ENCODE data around the gene GSG1. TPM values are rescaled to one million over a fixed set of nuclear protein-coding genes. Genes with fewer than 3 reads are reported as not detected.
A peak's percentile ranks its signal among the peaks of the same experiment; 100 is the strongest.

Gene GSG1
- total RNA-seq (not detected), total RNA-seq (0 to 0.26 (median 0) reads per million in 172 experiments)
- polyA plus RNA-seq (2013, experiment 1 of 2), result 0.05 TPM
- polyA plus RNA-seq (2013, experiment 2 of 2), result 0.31 TPM

DNA sequence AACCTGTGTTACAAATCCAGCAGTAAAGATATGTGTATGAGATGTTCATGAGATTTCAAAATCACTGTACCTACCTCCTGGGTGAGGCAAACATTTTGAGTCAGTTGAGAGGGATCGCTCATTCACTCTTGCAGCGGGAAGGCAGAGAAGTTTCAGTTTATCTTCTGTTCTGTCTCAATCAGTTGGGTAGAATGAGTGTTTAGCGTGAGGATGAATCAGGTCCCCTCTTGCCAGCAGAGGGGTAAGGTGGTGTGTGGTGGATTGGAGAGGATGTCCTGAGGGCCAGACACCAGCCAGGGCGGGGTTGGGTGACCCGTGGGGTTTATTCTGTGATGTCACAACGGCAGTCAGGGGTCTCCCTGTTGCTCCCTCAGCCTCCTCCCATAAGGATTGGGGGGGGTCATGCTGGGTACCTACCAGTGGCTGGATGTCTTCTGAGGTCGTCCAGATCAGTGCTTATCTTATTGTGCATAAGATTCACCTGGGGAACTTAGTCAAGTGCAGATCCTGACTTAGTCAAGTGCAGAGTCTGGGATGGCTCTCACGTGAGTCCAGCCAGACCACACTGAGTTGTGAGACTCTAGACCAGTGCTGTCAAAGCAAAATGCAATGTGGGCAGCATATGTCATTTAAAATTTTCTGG lies at the start of gene GSG1:
Gene GSG1, minus strand, starts transcription at position 277 of the 643 bp plus-strand sequence. Its CDS starts 155 bp downstream, at position 122.
- intact Hi-C loops (cut with DNase I, micrococcal nuclease), result loop anchor here in 1 of 2 experiments (2.0 to 10.0 kb wide), 3 partner anchors 59 to 749 kb away; partner anchors contain the start of genes BORCS5, CDKN1B and MANSC1

DNA sequence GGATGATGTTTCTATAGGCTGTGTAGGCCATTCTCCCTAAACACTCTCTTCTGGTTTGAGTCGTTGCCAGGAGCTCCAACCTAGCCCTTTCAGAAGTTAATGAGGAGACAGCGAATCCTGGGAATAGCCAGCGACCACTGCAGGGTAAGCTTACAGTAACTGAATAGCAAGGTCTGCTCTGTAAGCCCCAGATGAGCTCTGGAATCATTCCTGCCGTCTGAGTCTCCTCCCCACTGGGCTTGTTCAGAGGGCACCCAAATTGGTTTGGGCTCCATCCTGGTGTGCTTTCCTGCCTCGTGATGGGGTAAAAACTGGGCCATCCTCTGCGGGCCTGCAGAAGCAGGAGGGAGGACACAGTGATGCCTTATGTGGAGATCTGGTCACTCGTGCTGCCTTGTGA lies 49.7 kb upstream of the GSG1 start:
- H3K27ac Mint-ChIP-seq, result no peak overlapping the region
- no peak overlapping the region for H3K4me3 ChIP-seq (ENCODE audit: low read length)
- DNase-seq (no peak), ATAC-seq (ENCODE audit: poor library complexity) (no peak)
- TF ChIP-seq, protein P1, sequence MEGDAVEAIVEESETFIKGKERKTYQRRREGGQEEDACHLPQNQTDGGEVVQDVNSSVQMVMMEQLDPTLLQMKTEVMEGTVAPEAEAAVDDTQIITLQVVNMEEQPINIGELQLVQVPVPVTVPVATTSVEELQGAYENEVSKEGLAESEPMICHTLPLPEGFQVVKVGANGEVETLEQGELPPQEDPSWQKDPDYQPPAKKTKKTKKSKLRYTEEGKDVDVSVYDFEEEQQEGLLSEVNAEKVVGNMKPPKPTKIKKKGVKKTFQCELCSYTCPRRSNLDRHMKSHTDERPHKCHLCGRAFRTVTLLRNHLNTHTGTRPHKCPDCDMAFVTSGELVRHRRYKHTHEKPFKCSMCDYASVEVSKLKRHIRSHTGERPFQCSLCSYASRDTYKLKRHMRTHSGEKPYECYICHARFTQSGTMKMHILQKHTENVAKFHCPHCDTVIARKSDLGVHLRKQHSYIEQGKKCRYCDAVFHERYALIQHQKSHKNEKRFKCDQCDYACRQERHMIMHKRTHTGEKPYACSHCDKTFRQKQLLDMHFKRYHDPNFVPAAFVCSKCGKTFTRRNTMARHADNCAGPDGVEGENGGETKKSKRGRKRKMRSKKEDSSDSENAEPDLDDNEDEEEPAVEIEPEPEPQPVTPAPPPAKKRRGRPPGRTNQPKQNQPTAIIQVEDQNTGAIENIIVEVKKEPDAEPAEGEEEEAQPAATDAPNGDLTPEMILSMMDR (IDR thresholded peaks at IDR 0.05), result no peak
- H3K4me3 Mint-ChIP-seq, result no peak overlapping the region
- H3K9me3 Mint-ChIP-seq, result no peaks in the 10 kb centered on the region
- H3K27ac ChIP-seq (ENCODE audit: low read depth in 1 of 2, low read length in 2 of 2), result no peak overlapping the region
- intact Hi-C loops (cut with DNase I, micrococcal nuclease), result no loop called here
- no peaks in the 10 kb centered on the region for H3K27me3 Mint-ChIP-seq
- H3K4me1 Mint-ChIP-seq (ENCODE audit: low read depth), result no peaks in the 10 kb centered on the region
- no peaks in the 10 kb centered on the region for H3K4me1 ChIP-seq (ENCODE audit: insufficient read depth, low read length)
- H3K27me3 ChIP-seq (ENCODE audit: control insufficient read depth in 1 of 2, insufficient read depth in 2 of 2, low read length in 2 of 2), result peaks cover 0 to 2% of the 10 kb centered on the region in 2 experiments
- H3K9me3 ChIP-seq (ENCODE audit: control insufficient read depth in 1 of 2, insufficient read depth in 1 of 2, low read length in 2 of 2), result no peaks in the 10 kb centered on the region
- ChIA-PET CTCF (no interaction called here), POLR2A (no interaction called here)
- no peaks in the 10 kb centered on the region for H3K36me3 ChIP-seq (ENCODE audit: insufficient read depth, low read length)
- no peaks in the 10 kb centered on the region for H3K36me3 Mint-ChIP-seq (ENCODE audit: low read depth)

More for the DNA sequence above, at the start of gene GSG1:
- Mint-ChIP-seq H3K4me3 (peak within 1 kb of the TSS; percentile 87), H3K27me3 (no peaks in the 10 kb centered on the region), H3K4me1 (ENCODE audit: low read depth) (peaks cover 42% of the 10 kb centered on the region), H3K9me3 (no peaks in the 10 kb centered on the region), H3K27ac (peak within 1 kb of the TSS; percentile 94), H3K36me3 (ENCODE audit: low read depth) (no peaks in the 10 kb centered on the region)
- H3K4me3 ChIP-seq (ENCODE audit: low read length), result no peak within 1 kb of the TSS
- TF ChIP-seq, protein P1 (IDR thresholded peaks at IDR 0.05), result no peak
- H3K36me3 ChIP-seq (ENCODE audit: insufficient read depth, low read length), result no peaks in the 10 kb centered on the region
- peaks cover 28% of the 10 kb centered on the region for H3K4me1 ChIP-seq (ENCODE audit: insufficient read depth, low read length)
- no peaks in the 10 kb centered on the region for H3K9me3 ChIP-seq (ENCODE audit: control insufficient read depth in 1 of 2, insufficient read depth in 1 of 2, low read length in 2 of 2)
- DNase-seq (peak in 1 of 14 experiments; percentile 28), ATAC-seq (ENCODE audit: poor library complexity) (no peak)
- no peaks in the 10 kb centered on the region for H3K27me3 ChIP-seq (ENCODE audit: control insufficient read depth in 1 of 2, insufficient read depth in 2 of 2, low read length in 2 of 2)
- peak within 1 kb of the TSS in 1 of 2 donors; percentile 94 for H3K27ac ChIP-seq (ENCODE audit: low read depth in 1 of 2, low read length in 2 of 2)
- ChIA-PET CTCF (interaction anchor here (1.1 to 6.9 kb wide), 2 partner anchors 19 to 108 kb away, joined by 3 to 50 read pairs; no protein-coding TSS in a partner anchor), POLR2A (interaction anchor here (0.8 kb wide), 1 partner anchor 62 kb away, joined by 3 read pairs; no protein-coding TSS in a partner anchor)

GRCh38 chr12:13152756-13153155 lies 49.3 kb upstream of the GSG1 start:
- H3K27ac Mint-ChIP-seq, result no peak overlapping the region
- intact Hi-C loops (cut with DNase I, micrococcal nuclease), result no loop called here
- H3K4me1 ChIP-seq (ENCODE audit: insufficient read depth, low read length), result no peaks in the 10 kb centered on the region
- ChIA-PET POLR2A (no interaction called here), CTCF (no interaction called here)
- H3K4me3 ChIP-seq (ENCODE audit: low read length), result no peak overlapping the region
- no peak for ATAC-seq (ENCODE audit: poor library complexity)
- H3K27me3 Mint-ChIP-seq, result no peaks in the 10 kb centered on the region
- no peak for DNase-seq
- H3K36me3 Mint-ChIP-seq (ENCODE audit: low read depth), result no peaks in the 10 kb centered on the region
- H3K27ac ChIP-seq (ENCODE audit: low read depth in 1 of 2, low read length in 2 of 2), result no peak overlapping the region
- H3K36me3 ChIP-seq (ENCODE audit: insufficient read depth, low read length), result no peaks in the 10 kb centered on the region
- no peaks in the 10 kb centered on the region for H3K9me3 Mint-ChIP-seq
- TF ChIP-seq, protein P1 (IDR thresholded peaks at IDR 0.05), result no peak
- no peak overlapping the region for H3K4me3 Mint-ChIP-seq
- H3K27me3 ChIP-seq (ENCODE audit: control insufficient read depth in 1 of 2, insufficient read depth in 2 of 2, low read length in 2 of 2), result no peaks in the 10 kb centered on the region
- no peaks in the 10 kb centered on the region for H3K9me3 ChIP-seq (ENCODE audit: control insufficient read depth in 1 of 2, insufficient read depth in 1 of 2, low read length in 2 of 2)
- H3K4me1 Mint-ChIP-seq (ENCODE audit: low read depth), result no peaks in the 10 kb centered on the region

Measured in CD4-positive, alpha-beta T cell (primary cell).